HFFc6 (cell line): ENCODE results near the gene ARHGAP24. TPM values are rescaled to one million over a fixed set of nuclear protein-coding genes. Genes with fewer than 3 reads are reported as not detected.

Experiments
- DNase-seq: peaks from one replicate; pipeline ENCODE4 v3.0.0-alpha.2; 2018
- H3K27ac Mint-ChIP-seq: 2 replicates; pipeline ENCODE4 v1.8.0; 2020; ENCODE audit warnings: mild to moderate bottlenecking, mixed read lengths
- H3K27me3 Mint-ChIP-seq: 2 replicates; pipeline ENCODE4 v1.8.0; 2021; ENCODE audit warnings: mild to moderate bottlenecking, moderate library complexity, mixed read lengths; ENCODE audit not compliant: insufficient read depth
- H3K36me3 Mint-ChIP-seq: 2 replicates; pipeline ENCODE4 v1.8.0; 2021; ENCODE audit warnings: low read depth, mixed read lengths
- H3K4me1 Mint-ChIP-seq: 2 replicates; pipeline ENCODE4 v1.8.0; 2020; ENCODE audit warnings: low read depth, mixed read lengths
- H3K4me3 Mint-ChIP-seq: 2 replicates; pipeline ENCODE4 v1.8.0; 2020; ENCODE audit warnings: mild to moderate bottlenecking, moderate library complexity, mixed read lengths
- H3K9me3 Mint-ChIP-seq: 2 replicates; pipeline ENCODE4 v1.8.0; 2020; ENCODE audit warnings: mild to moderate bottlenecking, mixed read lengths
- total RNA-seq, 6 experiments: library from RNA; stranded (reverse); fragmentation: NEBNext Ultra II Directional; extraction: Animal tissue kit (Norgen Biotek cat#: 25700); gene quantifications; 2 replicates in 1 of 6; 3 replicates in 5 of 6; pipeline ENCODE4 v1.2.3, GENCODE V29; 2021
- TF ChIP-seq, protein P1 (sequence below): fragments of 200-600 bp; sonication (generic); IDR thresholded peaks from 2 replicates; pipeline ENCODE4 v1.5.0; 2021; ENCODE audit warnings: antibody characterized with exemption, mild to moderate bottlenecking

Gene ARHGAP24
- total RNA-seq, 6 experiments from 2014 or later: 13.6 to 28.3 (median 15.2) TPM

DNA sequence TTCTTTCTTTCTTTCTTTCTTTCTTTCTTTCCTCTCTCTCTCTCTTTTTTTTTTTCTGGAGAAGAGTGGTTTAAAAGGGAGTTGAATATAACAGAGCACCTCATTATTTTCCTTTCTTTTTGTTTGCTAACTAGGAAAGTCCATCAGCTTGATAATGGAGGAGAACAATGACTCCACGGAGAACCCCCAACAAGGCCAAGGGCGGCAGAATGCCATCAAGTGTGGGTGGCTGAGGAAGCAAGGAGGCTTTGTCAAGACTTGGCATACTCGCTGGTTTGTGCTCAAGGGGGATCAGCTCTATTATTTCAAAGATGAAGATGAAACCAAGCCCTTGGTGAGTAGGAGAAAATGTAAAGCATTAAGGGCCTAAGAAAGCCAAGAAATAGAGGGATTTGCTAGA, 95.4 kb downstream of the ARHGAP24 start:
- H3K27me3 Mint-ChIP-seq: no peaks in the 10 kb centered on the region
- H3K9me3 Mint-ChIP-seq: no peaks in the 10 kb centered on the region
- DNase-seq: no peak
- H3K4me3 Mint-ChIP-seq: no peak overlapping the region
- peaks cover 6% of the 10 kb centered on the region for H3K4me1 Mint-ChIP-seq
- TF ChIP-seq, protein P1, sequence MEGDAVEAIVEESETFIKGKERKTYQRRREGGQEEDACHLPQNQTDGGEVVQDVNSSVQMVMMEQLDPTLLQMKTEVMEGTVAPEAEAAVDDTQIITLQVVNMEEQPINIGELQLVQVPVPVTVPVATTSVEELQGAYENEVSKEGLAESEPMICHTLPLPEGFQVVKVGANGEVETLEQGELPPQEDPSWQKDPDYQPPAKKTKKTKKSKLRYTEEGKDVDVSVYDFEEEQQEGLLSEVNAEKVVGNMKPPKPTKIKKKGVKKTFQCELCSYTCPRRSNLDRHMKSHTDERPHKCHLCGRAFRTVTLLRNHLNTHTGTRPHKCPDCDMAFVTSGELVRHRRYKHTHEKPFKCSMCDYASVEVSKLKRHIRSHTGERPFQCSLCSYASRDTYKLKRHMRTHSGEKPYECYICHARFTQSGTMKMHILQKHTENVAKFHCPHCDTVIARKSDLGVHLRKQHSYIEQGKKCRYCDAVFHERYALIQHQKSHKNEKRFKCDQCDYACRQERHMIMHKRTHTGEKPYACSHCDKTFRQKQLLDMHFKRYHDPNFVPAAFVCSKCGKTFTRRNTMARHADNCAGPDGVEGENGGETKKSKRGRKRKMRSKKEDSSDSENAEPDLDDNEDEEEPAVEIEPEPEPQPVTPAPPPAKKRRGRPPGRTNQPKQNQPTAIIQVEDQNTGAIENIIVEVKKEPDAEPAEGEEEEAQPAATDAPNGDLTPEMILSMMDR: no peak
- no peak overlapping the region for H3K27ac Mint-ChIP-seq
- no peaks in the 10 kb centered on the region for H3K36me3 Mint-ChIP-seq

DNA sequence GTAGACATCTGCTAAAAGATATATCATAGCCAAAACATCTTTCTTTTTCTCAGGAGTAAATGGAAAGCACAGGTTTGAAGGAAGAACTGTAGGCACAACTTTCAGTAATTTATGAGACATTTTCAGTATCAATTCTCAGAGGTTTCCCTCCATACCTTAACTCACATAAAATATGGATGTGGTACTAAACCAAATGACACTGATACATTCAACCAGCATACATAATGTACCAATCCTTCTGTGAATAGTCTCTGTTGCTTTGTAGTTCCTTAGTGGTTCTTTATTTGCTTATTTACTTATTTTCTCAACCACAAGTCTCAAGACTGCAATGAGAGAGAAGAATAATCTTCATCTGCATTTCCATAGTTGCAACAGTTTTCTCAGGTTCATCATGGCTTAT, 96.1 kb downstream of the ARHGAP24 start:
- DNase-seq: no peak
- Mint-ChIP-seq H3K4me1 (peaks cover 6% of the 10 kb centered on the region), H3K27ac (no peak overlapping the region), H3K36me3 (no peaks in the 10 kb centered on the region), H3K4me3 (no peak overlapping the region), H3K9me3 (no peaks in the 10 kb centered on the region), H3K27me3 (no peaks in the 10 kb centered on the region)
- TF ChIP-seq, protein P1: no peak

DNA sequence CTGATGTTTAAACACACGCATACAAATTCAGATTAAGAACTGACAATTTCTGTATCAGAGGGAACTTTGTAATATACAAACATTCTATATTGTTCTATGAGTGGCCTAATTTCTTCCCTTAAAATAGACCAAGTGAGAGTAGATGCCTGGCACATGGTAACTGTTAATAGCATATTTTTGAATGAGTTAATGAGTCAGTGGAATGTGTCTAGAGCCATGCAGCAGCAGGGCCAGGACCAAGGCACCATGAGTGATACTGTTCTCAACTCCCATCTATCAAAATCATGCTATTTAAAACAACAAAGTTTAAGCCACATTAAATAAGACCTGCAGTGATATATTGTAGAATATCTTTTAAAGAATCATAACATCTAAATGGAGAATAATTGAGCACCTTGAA, 98.3 kb downstream of the ARHGAP24 start:
- Mint-ChIP-seq H3K36me3 (no peaks in the 10 kb centered on the region), H3K4me1 (peaks cover 6% of the 10 kb centered on the region), H3K9me3 (no peaks in the 10 kb centered on the region), H3K27ac (no peak overlapping the region), H3K4me3 (no peak overlapping the region), H3K27me3 (no peaks in the 10 kb centered on the region)
- TF ChIP-seq, protein P1: no peak
- no peak for DNase-seq

DNA sequence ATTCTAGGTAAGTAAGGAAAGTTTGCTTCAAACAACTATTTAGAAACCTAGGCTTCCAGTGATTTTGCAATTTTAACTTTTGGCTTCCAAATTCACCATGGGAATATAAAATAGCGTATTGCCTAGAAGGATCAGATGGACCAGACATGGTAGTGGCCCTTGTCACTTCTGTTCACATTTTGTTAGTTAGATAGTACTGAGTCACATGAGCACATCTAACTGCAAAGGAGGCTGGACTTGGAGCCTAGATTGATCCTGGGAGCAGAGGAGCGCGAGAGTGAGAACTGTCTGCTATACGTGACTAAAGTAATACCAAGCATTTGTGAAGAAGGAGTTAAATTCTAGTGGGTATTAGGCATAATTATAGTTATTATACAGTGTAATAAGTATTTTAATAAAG, 102.4 kb downstream of the ARHGAP24 start:
- Mint-ChIP-seq H3K9me3 (no peaks in the 10 kb centered on the region), H3K27ac (no peak overlapping the region), H3K4me3 (no peak overlapping the region)

DNA sequence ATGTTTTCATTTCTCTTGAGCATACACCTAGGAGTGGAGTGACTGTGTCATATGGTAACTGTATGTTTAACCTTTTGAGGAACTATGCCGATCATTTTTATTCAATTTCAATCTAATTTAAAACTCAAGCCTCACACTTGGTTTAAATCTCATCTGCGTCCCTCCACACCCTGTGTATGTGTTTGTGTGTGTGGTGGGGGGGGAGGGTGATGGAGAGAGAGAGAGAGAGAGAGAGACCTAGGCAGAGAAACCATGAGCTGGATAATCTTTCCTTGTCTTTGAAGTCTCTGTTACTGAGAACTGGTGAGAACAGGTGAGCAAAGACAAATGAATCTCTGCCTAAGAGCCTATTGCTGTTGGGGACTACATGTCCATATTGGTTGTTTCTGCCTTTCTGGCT, 105.0 kb downstream of the ARHGAP24 start:
- Mint-ChIP-seq H3K27ac (no peak overlapping the region), H3K36me3 (no peaks in the 10 kb centered on the region), H3K27me3 (no peaks in the 10 kb centered on the region), H3K4me3 (no peak overlapping the region), H3K4me1 (no peaks in the 10 kb centered on the region), H3K9me3 (no peaks in the 10 kb centered on the region)
- TF ChIP-seq, protein P1: no peak
- no peak for DNase-seq

More for the DNA sequence above, 102.4 kb downstream of the ARHGAP24 start:
- no peak for DNase-seq
- no peaks in the 10 kb centered on the region for H3K27me3 Mint-ChIP-seq
- TF ChIP-seq, protein P1: no peak
- no peaks in the 10 kb centered on the region for H3K36me3 Mint-ChIP-seq
- H3K4me1 Mint-ChIP-seq: peaks cover 6% of the 10 kb centered on the region

DNA sequence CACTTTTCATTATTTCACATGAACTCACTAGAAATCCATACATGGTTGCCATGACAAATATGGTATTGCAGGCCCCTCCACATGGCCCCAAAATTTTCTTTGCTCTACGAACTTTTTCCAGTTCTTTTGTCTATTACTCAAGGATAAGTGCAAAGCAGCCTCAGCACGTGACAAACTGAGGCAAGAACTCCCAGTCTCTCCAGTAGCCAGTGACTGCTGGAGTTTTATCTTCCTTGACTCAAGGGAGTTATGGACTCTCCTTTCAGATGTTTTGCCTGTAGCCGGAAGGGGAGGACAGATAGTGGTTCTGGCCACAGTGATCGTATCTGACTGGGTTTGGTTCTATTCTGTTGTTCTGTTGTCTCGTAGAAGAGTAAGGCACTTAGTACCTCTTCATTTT, 105.5 kb downstream of the ARHGAP24 start:
- Mint-ChIP-seq H3K36me3 (no peaks in the 10 kb centered on the region), H3K27ac (no peak overlapping the region), H3K4me1 (no peaks in the 10 kb centered on the region), H3K4me3 (no peak overlapping the region), H3K9me3 (no peaks in the 10 kb centered on the region), H3K27me3 (no peaks in the 10 kb centered on the region)
- DNase-seq: no peak
- TF ChIP-seq, protein P1: no peak
